Measurements from ENCODE around the gene PIK3CA.
"Not testable (repeated sequence)": the region's sequence is repeated elsewhere in the genome, so short reads cannot be mapped to it uniquely, and the experiment has no call there.

PIK3CA gene

GRCh38 chr3:179147873-179148615 is at the start of gene PIK3CA:
Gene PIK3CA (plus strand): TSS chr3:179148357. CDS start chr3:179198826, 50,469 bp downstream.
- DNase-seq (ENCODE audit: low read depth) = peak; percentile 96

- DNase-seq (ENCODE audit: low read depth) = no peak
These were observed 49.6 kb upstream of the PIK3CA start for GRCh38 chr3:179098388-179099077.

GRCh38 chr3:179100652-179101051 is 47.5 kb upstream of the PIK3CA start:
- peak; percentile 38 for DNase-seq (ENCODE audit: low read depth)

GRCh38 chr3:179105881-179106280 is 42.3 kb upstream of the PIK3CA start:
- DNase-seq (ENCODE audit: low read depth) = no peak

GRCh38 chr3:179107617-179108016 is 40.5 kb upstream of the PIK3CA start:
- no peak for DNase-seq (ENCODE audit: low read depth)

GRCh38 chr3:179108086-179108485 is 40.1 kb upstream of the PIK3CA start:
- peak; percentile 38 for DNase-seq (ENCODE audit: low read depth)

- no peak for DNase-seq (ENCODE audit: low read depth)
These were observed 34.3 kb upstream of the PIK3CA start for GRCh38 chr3:179113903-179114302.

GRCh38 chr3:179115444-179115843 is 32.7 kb upstream of the PIK3CA start:
- DNase-seq (ENCODE audit: low read depth) = not testable (repeated sequence)

GRCh38 chr3:179116816-179117215 is 31.3 kb upstream of the PIK3CA start:
- DNase-seq (ENCODE audit: low read depth) = no peak

GRCh38 chr3:179132191-179132890 is 15.8 kb upstream of the PIK3CA start:
- not testable (repeated sequence) for DNase-seq (ENCODE audit: low read depth)

- DNase-seq (ENCODE audit: low read depth) = no peak
These were observed 14.6 kb upstream of the PIK3CA start for GRCh38 chr3:179133575-179133974.

- no peak for DNase-seq (ENCODE audit: low read depth)
These were observed 12.0 kb upstream of the PIK3CA start for GRCh38 chr3:179136195-179136594.

- DNase-seq (ENCODE audit: low read depth) = no peak
These were observed 6.3 kb upstream of the PIK3CA start for GRCh38 chr3:179141890-179142289.

GRCh38 chr3:179146911-179147513 is 1.1 kb upstream of the PIK3CA start:
- DNase-seq (ENCODE audit: low read depth) = peak; percentile 28

- DNase-seq (ENCODE audit: low read depth) = no peak
These were observed 664 bp upstream of the PIK3CA start for GRCh38 chr3:179147514-179147872.

- peak; percentile 13 for DNase-seq (ENCODE audit: low read depth)
These were observed 654 bp downstream of the PIK3CA start for GRCh38 chr3:179148616-179149405.

- DNase-seq (ENCODE audit: low read depth) = no peak
These were observed 1.3 kb downstream of the PIK3CA start for GRCh38 chr3:179149406-179149867.

- DNase-seq (ENCODE audit: low read depth) = no peak
These were observed 1.8 kb downstream of the PIK3CA start for GRCh38 chr3:179149951-179150350.

- no peak for DNase-seq (ENCODE audit: low read depth)
These were observed 2.5 kb downstream of the PIK3CA start for GRCh38 chr3:179150610-179151009.

GRCh38 chr3:179151474-179151873 is 3.3 kb downstream of the PIK3CA start:
- DNase-seq (ENCODE audit: low read depth) = no peak

GRCh38 chr3:179156170-179156569 is 8.0 kb downstream of the PIK3CA start:
- DNase-seq (ENCODE audit: low read depth) = no peak

GRCh38 chr3:179156775-179157174 is 8.6 kb downstream of the PIK3CA start:
- DNase-seq (ENCODE audit: low read depth) = no peak

Data from GM04504 (cell line).